Cardiac muscle cell (in vitro differentiated cells and primary cell): ENCODE results near the gene ZDHHC24. TPM values are rescaled to one million over a fixed set of nuclear protein-coding genes. Genes with fewer than 3 reads are reported as not detected.
"Not testable (repeated sequence)": the region's sequence is repeated elsewhere in the genome, so short reads cannot be mapped to it uniquely, and the experiment has no call there.

Source experiments
- DNase-seq, 2 donors: peaks; one replicate each; pipeline versions ENCODE4 v3.0.0 to v3.0.0-alpha.2; 2010 to 2017; ENCODE audit warnings: low read depth in 1 of 2, low spot score in 1 of 2
- H3K27ac ChIP-seq: fragments of 200-600 bp; sonication (generic); 2 replicates; pipeline ENCODE4 v1.5.1; 2016
- H3K27me3 ChIP-seq: fragments of 200-600 bp; sonication (generic); 2 replicates; pipeline ENCODE4 v1.6.0; 2016; ENCODE audit warnings: control low read depth
- H3K36me3 ChIP-seq: fragments of 200-600 bp; sonication (generic); 2 replicates; pipeline ENCODE4 v1.5.1; 2016; ENCODE audit warnings: control low read depth
- H3K4me1 ChIP-seq: fragments of 200-600 bp; sonication (generic); 2 replicates; pipeline ENCODE4 v1.8.1; 2017; ENCODE audit warnings: low read depth, mild to moderate bottlenecking, mixed run types
- H3K4me3 ChIP-seq: fragments of 200-600 bp; sonication (generic); 2 replicates; pipeline ENCODE4 v1.5.1; 2016; ENCODE audit warnings: mild to moderate bottlenecking
- H3K9me3 ChIP-seq: fragments of 200-600 bp; sonication (generic); 2 replicates; pipeline ENCODE4 v1.5.1; 2017; ENCODE audit warnings: low read depth, mild to moderate bottlenecking, control low read depth
- CTCF ChIP-seq: IDR thresholded peaks from 2 replicates; pipeline ENCODE4 v1.5.1; 2012; ENCODE audit warnings: low read depth, mild to moderate bottlenecking, low read length
- polyA plus RNA-seq: library from polyadenylated mRNA; unstranded; fragments of >200 nt; fragmentation: Nextera tagmentation; extraction: Ambion mirVana; gene quantifications from 2 replicates; pipeline ENCODE4 v1.2.1, GENCODE V29; 2016
- total RNA-seq: library from RNA; depleted of rRNA; stranded (reverse); fragments of >200 nt; gene quantifications from 2 replicates; pipeline ENCODE4 v1.2.3, GENCODE V29; 2016

Gene ZDHHC24
- total and polyA plus RNA-seq, 2 experiments from 2014 or later = 14.7 to 16.9 TPM

- Histone ChIP-seq H3K4me1 (peaks cover 4% of the 10 kb centered on the region), H3K36me3 (no peaks in the 10 kb centered on the region), H3K27me3 (no peaks in the 10 kb centered on the region), H3K4me3 (peak overlapping the region; percentile 71), H3K27ac (peak overlapping the region; percentile 78), H3K9me3 (no peaks in the 10 kb centered on the region)
- TF ChIP-seq CTCF = no peak
- peak in 1 of 2 donors; percentile 80 for DNase-seq
Measured at GRCh38 chr11:66547662-66548009, 1.8 kb upstream of the ZDHHC24 start.

GRCh38 chr11:66546966-66547661 is 1.3 kb upstream of the ZDHHC24 start:
- H3K27me3 ChIP-seq = no peaks in the 10 kb centered on the region
- DNase-seq = no peak
- H3K27ac ChIP-seq = peak overlapping the region; percentile 78
- H3K9me3 ChIP-seq = no peaks in the 10 kb centered on the region
- H3K36me3 ChIP-seq = no peaks in the 10 kb centered on the region
- peaks cover 4% of the 10 kb centered on the region for H3K4me1 ChIP-seq
- TF ChIP-seq CTCF = no peak
- H3K4me3 ChIP-seq = peak overlapping the region; percentile 71

- Histone ChIP-seq H3K4me3 (peak within 1 kb of the TSS; percentile 71), H3K9me3 (no peaks in the 10 kb centered on the region), H3K27me3 (no peaks in the 10 kb centered on the region), H3K4me1 (peaks cover 4% of the 10 kb centered on the region), H3K36me3 (no peaks in the 10 kb centered on the region), H3K27ac (peak within 1 kb of the TSS; percentile 78)
- peak; percentile 41 to 92 for DNase-seq
- TF ChIP-seq CTCF = no peak
Measured at GRCh38 chr11:66546368-66546965, 619 bp upstream of the ZDHHC24 start, which contains the start of gene ACTN3. Gene ACTN3 (plus strand): TSS chr11:66546903. CDS start chr11:66546938, 35 bp downstream.

GRCh38 chr11:66544952-66545351 is 896 bp downstream of the ZDHHC24 start:
- H3K4me3 ChIP-seq = peak overlapping the region; percentile 71
- not testable (repeated sequence) for H3K27me3 ChIP-seq, H3K27ac ChIP-seq, H3K36me3 ChIP-seq, H3K4me1 ChIP-seq, H3K9me3 ChIP-seq, DNase-seq

GRCh38 chr11:66543263-66544107 is 2.4 kb downstream of the ZDHHC24 start:
- peak in 1 of 2 donors; percentile 68 for DNase-seq
- H3K27me3 ChIP-seq = no peaks in the 10 kb centered on the region
- TF ChIP-seq CTCF = peak; percentile 70
- no peak overlapping the region for H3K4me3 ChIP-seq
- peaks cover 3% of the 10 kb centered on the region for H3K4me1 ChIP-seq
- no peaks in the 10 kb centered on the region for H3K9me3 ChIP-seq
- no peaks in the 10 kb centered on the region for H3K36me3 ChIP-seq
- no peak overlapping the region for H3K27ac ChIP-seq
